Hair follicle dermal papilla cell (primary cell): Measurements from ENCODE around the gene TMPRSS4. TPM values are rescaled to one million over a fixed set of nuclear protein-coding genes. Genes with fewer than 3 reads are reported as not detected.

Experiments used
- total RNA-seq: library from RNA; depleted of rRNA; stranded (reverse); fragments of >200 nt; gene quantifications from 2 replicates; pipeline ENCODE4 v1.2.3, GENCODE V29; 2012

Gene TMPRSS4
- total RNA-seq, result not detected in 2 replicates

GRCh38 chr11:118076754-118077281 is at the start of gene TMPRSS4:
TMPRSS4 (plus strand) TSS chr11:118077078; CDS start chr11:118077303, 225 bp downstream.

GRCh38 chr11:118086913-118087768 is 10.3 kb downstream of the TMPRSS4 start, which contains the start of gene SMIM35:
SMIM35 (minus strand) TSS chr11:118086963; CDS start chr11:118086757, 206 bp downstream.

GRCh38 chr11:118152552-118153471 is 75.9 kb downstream of the TMPRSS4 start, which contains the start of gene SCN4B:
SCN4B (minus strand) TSS chr11:118152823; CDS start chr11:118152673, 150 bp downstream.

Other genes starting within 250 kb of the TMPRSS4 start
- gene FXYD6, start 200.4 kb upstream of the TMPRSS4 start, total RNA-seq, result not detected in 2 replicates
- not detected in 2 replicates for gene TMPRSS13, start 147.7 kb upstream of the TMPRSS4 start, total RNA-seq
- 0.16 TPM in 1 of 2 replicates, not detected in the other for gene IL10RA, start 90.7 kb upstream of the TMPRSS4 start, total RNA-seq
- not detected in 2 replicates for gene SMIM35, start 9.9 kb downstream of the TMPRSS4 start, total RNA-seq
- gene SCN4B, start 75.7 kb downstream of the TMPRSS4 start, total RNA-seq, result under 0.01 TPM in 1 of 2 replicates, not detected in the other
- under 0.01 TPM in 2 replicates for gene SCN2B, start 99.6 kb downstream of the TMPRSS4 start, total RNA-seq
- gene JAML, start 147.9 kb downstream of the TMPRSS4 start, total RNA-seq, result not detected in 2 replicates
- 0.49 and 0.97 TPM in 2 replicates for gene MPZL3, start 175.3 kb downstream of the TMPRSS4 start, total RNA-seq
- gene MPZL2, start 187.2 kb downstream of the TMPRSS4 start, total RNA-seq, result 0.12 TPM in 1 of 2 replicates, not detected in the other
- gene CD3E, start 227.7 kb downstream of the TMPRSS4 start, total RNA-seq, result not detected in 2 replicates